Measurements from ENCODE around the gene METTL25. TPM values are rescaled to one million over a fixed set of nuclear protein-coding genes. Genes with fewer than 3 reads are reported as not detected.
A peak's percentile ranks its signal among the peaks of the same experiment; 100 is the strongest.

Gene METTL25
- total RNA-seq, 1 experiment from 2014 or later, result 11.6 TPM

- peaks cover 2 to 6% of the 10 kb centered on the region in 2 experiments; a peak in 4 of 5 replicates for H3K9me3 Mint-ChIP-seq
- H3T11ph ChIP-seq (ENCODE audit: low read length), result no peak overlapping the region
- H4K8ac ChIP-seq (replicated peaks; ENCODE audit: insufficient read length, low read depth, low read length), result no peak overlapping the region
- H2AK5ac ChIP-seq (ENCODE audit: insufficient read length, low read length), result no peak overlapping the region
- H3K4me2 ChIP-seq (ENCODE audit: insufficient read depth, insufficient read length, low read length), result peak overlapping the region; percentile 71
- peaks cover 35 to 61% (median 59%) of the 10 kb centered on the region in 3 experiments for H3K36me3 Mint-ChIP-seq (ENCODE audit: insufficient read depth in 1 of 3, low read depth in 3 of 3)
- no peak overlapping the region for H2BK120ac ChIP-seq (ENCODE audit: low read depth, low read length, poor library complexity, severe bottlenecking)
- H3K9ac ChIP-seq (ENCODE audit: extremely low read depth, insufficient read length, low read length), result peak overlapping the region; percentile 97
- no peaks in the 10 kb centered on the region for H4K20me1 ChIP-seq (ENCODE audit: control insufficient read depth, insufficient read depth, insufficient read length)
- no peak overlapping the region for H4K91ac ChIP-seq (ENCODE audit: insufficient read length, low read depth, low read length)
- peak overlapping the region; percentile 100; a peak in 4 of 7 replicates for H3K27ac Mint-ChIP-seq
- no peak for DNase-seq
- TF ChIP-seq CTCF (conservative IDR thresholded peaks at IDR 0.05), result no peak
- peaks cover 13 to 20% of the 10 kb centered on the region in 2 experiments for H3K4me1 Mint-ChIP-seq
- no peaks in the 10 kb centered on the region for H3K23me2 ChIP-seq (ENCODE audit: insufficient read length, low read depth, low read length, poor library complexity, severe bottlenecking)
- H3K23ac ChIP-seq (ENCODE audit: insufficient read length, low read depth, low read length), result no peak overlapping the region
- peaks cover 12% of the 10 kb centered on the region for H3K79me2 ChIP-seq (ENCODE audit: insufficient read depth, low read length)
- H2AFZ ChIP-seq (ENCODE audit: low read length), result no peak overlapping the region
- no peak overlapping the region for H3K27ac ChIP-seq (ENCODE audit: insufficient read length, low read depth, low read length)
- no peaks in the 10 kb centered on the region for H3K4me1 ChIP-seq (ENCODE audit: insufficient read depth, low read length)
- H3K56ac ChIP-seq (ENCODE audit: insufficient read length, low read depth, low read length), result no peak overlapping the region
- no peak overlapping the region for H2BK20ac ChIP-seq (ENCODE audit: low read depth, low read length, poor library complexity, severe bottlenecking)
- H2BK5ac ChIP-seq (ENCODE audit: insufficient read length, low read length), result no peak overlapping the region
- H3K79me1 ChIP-seq (ENCODE audit: insufficient read depth, low read depth, low read length, poor library complexity, severe bottlenecking), result peaks cover 4% of the 10 kb centered on the region
- H2BK15ac ChIP-seq (ENCODE audit: low read depth, low read length), result no peak overlapping the region
- H3K9me3 ChIP-seq (ENCODE audit: control insufficient read depth, low read depth, low read length), result no peaks in the 10 kb centered on the region
- H3K27me3 ChIP-seq (ENCODE audit: insufficient read depth, low read length), result no peaks in the 10 kb centered on the region
- WGBS (ENCODE audit: extremely low coverage, insufficient read length, low lambda C conversion rate), result no CpG with 5 or more reads among the region's 4 CpGs
- H3K4me3 Mint-ChIP-seq, result peak overlapping the region; percentile 99 to 100
- no peak overlapping the region for H3K14ac ChIP-seq (ENCODE audit: insufficient read depth, low read length)
- peaks cover 2% of the 10 kb centered on the region; the same call in 1 of the 2 replicates for H3K27me3 Mint-ChIP-seq (ENCODE audit: low read depth)
- no peak overlapping the region for H4K5ac ChIP-seq (ENCODE audit: insufficient read length, low read depth, low read length)
- H2BK12ac ChIP-seq (ENCODE audit: insufficient read length, low read depth, low read length), result no peak overlapping the region
- H3K18ac ChIP-seq (ENCODE audit: insufficient read length, low read depth, low read length), result no peak overlapping the region
- no peak overlapping the region for H3K4ac ChIP-seq (ENCODE audit: low read depth, low read length)
These were observed 989 bp upstream of the METTL25 start for GRCh38 chr12:82357340-82357739.
